SK-N-SH (cell line): Measurements from ENCODE around the gene PCDH1. TPM values are rescaled to one million over a fixed set of nuclear protein-coding genes. Genes with fewer than 3 reads are reported as not detected.

ENCODE experiments used
- CTCF ChIA-PET: fragments of 300-600, 350-600 bp; formaldehyde crosslinking; extraction: SDS; loops from one replicate; lab custom pipeline; 2021; lab: Yijun Ruan, JAX
- POLR2A ChIA-PET: fragments of 350-600 bp; sonication (Branson Sonifier 250); formaldehyde crosslinking; extraction: SDS; loops from one replicate; lab custom pipeline; 2020; ENCODE audit warnings: antibody characterized with exemption, inconsistent platforms; lab: Yijun Ruan, JAX
- DNase-seq: peaks from one replicate; pipeline ENCODE4 v3.0.0; 2012
- H2AFZ ChIP-seq: fragments of 200-600 bp; sonication (generic); 2 replicates; pipeline ENCODE4 v1.8.1; 2016; ENCODE audit warnings: antibody characterized with exemption, mild to moderate bottlenecking, low read depth
- H3F3A ChIP-seq: fragments of 200-600 bp; sonication (generic); replicated peaks from 2 replicates; pipeline ENCODE3; 2016; ENCODE audit warnings: antibody characterized with exemption, mild to moderate bottlenecking; ENCODE audit not compliant: insufficient read depth
- H3K27ac ChIP-seq, 2 experiments: fragments of 200-500 bp in 1 of 2; fragments of 200-600 bp in 1 of 2; sonication (Bioruptor generic) in 1 of 2; sonication (generic), shearing (Covaris generic) in 1 of 2; 2 replicates each; pipeline versions ENCODE4 v1.5.1 to v1.6.1; 2014 to 2016; ENCODE audit warnings: low read depth in 2 of 2, inconsistent platforms in 1 of 2, low read length in 1 of 2, mild to moderate bottlenecking in 1 of 2, mixed read lengths in 1 of 2
- H3K27me3 ChIP-seq: fragments of 200-600 bp; sonication (generic), shearing (Covaris generic); 2 replicates; pipeline ENCODE4 v1.6.1; 2016; ENCODE audit warnings: mixed run types; ENCODE audit not compliant: insufficient read depth
- H3K36me3 ChIP-seq, 2 experiments: fragments of 200-500 bp in 1 of 2; fragments of 200-600 bp in 1 of 2; sonication (Bioruptor generic) in 1 of 2; sonication (generic) in 1 of 2; replicated peaks in 1 of 2; 2 replicates each; pipeline versions ENCODE3 to v1.5.1; 2014 to 2016; ENCODE audit warnings: low read length in 1 of 2, mild to moderate bottlenecking in 1 of 2; ENCODE audit not compliant: insufficient read depth in 2 of 2, control insufficient read depth in 1 of 2
- H3K4me1 ChIP-seq, 2 experiments: fragments of 200-500 bp in 1 of 2; fragments of 200-600 bp in 1 of 2; sonication (Bioruptor generic) in 1 of 2; sonication (generic), shearing (Covaris generic) in 1 of 2; 2 replicates each; pipeline versions ENCODE4 v1.5.1 to v1.6.1; 2014 to 2016; ENCODE audit warnings: low read depth in 1 of 2, low read length in 1 of 2, mixed run types in 1 of 2; ENCODE audit not compliant: insufficient read depth in 2 of 2, control insufficient read depth in 1 of 2
- H3K4me2 ChIP-seq: fragments of 200-600 bp; sonication (generic), shearing (Covaris generic); 2 replicates; pipeline ENCODE4 v1.6.1; 2017; ENCODE audit warnings: mixed run types
- H3K4me3 ChIP-seq, 2 experiments: fragments of 200-500 bp in 1 of 2; fragments of 200-600 bp in 1 of 2; sonication (Bioruptor generic) in 1 of 2; sonication (generic), shearing (Covaris generic) in 1 of 2; 2 replicates each; pipeline versions ENCODE4 v1.5.1 to v1.8.1; 2014 to 2016; ENCODE audit warnings: low read depth in 2 of 2, inconsistent platforms in 1 of 2, low read length in 1 of 2, mild to moderate bottlenecking in 1 of 2, mixed read lengths in 1 of 2, moderate library complexity in 1 of 2
- H3K79me2 ChIP-seq: fragments of 200-600 bp; sonication (generic); 2 replicates; pipeline ENCODE4 v1.8.1; 2017; ENCODE audit warnings: mild to moderate bottlenecking; ENCODE audit not compliant: insufficient read depth
- H3K9ac ChIP-seq: fragments of 200-600 bp; sonication (generic); 2 replicates; pipeline ENCODE4 v1.6.1; 2017; ENCODE audit warnings: mixed run types
- H3K9me2 ChIP-seq: fragments of 200-600 bp; sonication (generic); 2 replicates; pipeline ENCODE4 v1.6.1; 2017; ENCODE audit warnings: mixed run types
- H3K9me3 ChIP-seq: fragments of 200-600 bp; sonication (generic); 2 replicates; pipeline ENCODE4 v1.6.1; 2017; ENCODE audit warnings: mixed run types, mild to moderate bottlenecking, moderate library complexity
- H4K20me1 ChIP-seq: fragments of 200-600 bp; sonication (generic); 2 replicates; pipeline ENCODE4 v1.6.1; 2017; ENCODE audit warnings: mild to moderate bottlenecking, mixed run types; ENCODE audit not compliant: insufficient read depth
- CTCF ChIP-seq: fragments of 200-600 bp; sonication (generic); IDR thresholded peaks from 2 replicates; pipeline ENCODE4 v1.6.1; 2017; ENCODE audit warnings: antibody characterized with exemption, mild to moderate bottlenecking, moderate library complexity
- FOSL2 ChIP-seq: IDR thresholded peaks from 2 replicates; pipeline ENCODE4 v1.4.0; 2012; ENCODE audit warnings: low read depth, mild to moderate bottlenecking, moderate library complexity, borderline replicate concordance
- FOXJ3 ChIP-seq: sonication (generic); formaldehyde crosslinking; IDR thresholded peaks from 2 replicates; pipeline ENCODE4 v1.5.1; 2020; ENCODE audit warnings: mild to moderate bottlenecking, missing genetic modification reagents
- MXI1 ChIP-seq: IDR thresholded peaks from 2 replicates; pipeline ENCODE4 v1.6.1; 2012; ENCODE audit warnings: mild to moderate bottlenecking, low read depth, low read length, improper control_type of control experiment
- PBX3 ChIP-seq: IDR thresholded peaks from 2 replicates; pipeline ENCODE4; 2012
- RCOR1 ChIP-seq: fragments of 150-350 bp; IDR thresholded peaks from 2 replicates; pipeline ENCODE4 v1.6.1; 2017; ENCODE audit warnings: antibody characterized with exemption, low read length
- REST ChIP-seq: IDR thresholded peaks from 2 replicates; pipeline ENCODE4 v1.6.1; 2012; ENCODE audit warnings: mild to moderate bottlenecking, low read depth, low read length, moderate library complexity
- SMC3 ChIP-seq: IDR thresholded peaks from 2 replicates; pipeline ENCODE4 v1.6.1; 2012; ENCODE audit warnings: low read depth, low read length, improper control_type of control experiment
- WGBS: methylation state at CpG from one replicate; pipeline ENCODE4 v1.1.6; 2017; ENCODE audit warnings: low lambda C conversion rate; 5-methylcytosine and 5-hydroxymethylcytosine counted together
- polyA plus RNA-seq, 3 experiments: library from polyadenylated mRNA; depleted of rRNA; stranded (reverse); fragments of >200 nt; gene quantifications; 2 replicates each; pipeline ENCODE4 v1.2.3, GENCODE V29; 2012

PCDH1 gene
- polyA plus RNA-seq, 1 of the 3 experiments (the other 2 are of a cell fraction), result 0.08 TPM

- TF ChIP-seq RCOR1, result peak; percentile 30; the same call in 1 of the 2 replicates
- TF ChIP-seq MXI1, result peak; percentile 69; the same call in 1 of the 2 replicates
- TF ChIP-seq REST, result no peak
- CTCF ChIA-PET, result interaction anchor here (0.9 to 14.2 kb wide), 15 partner anchors 9 to 154 kb away, joined by 3 to 162 read pairs (median 6); partner anchors contain the start of gene PCDH1
- POLR2A ChIA-PET, result interaction anchor here (0.8 to 1.5 kb wide), 3 partner anchors 10 to 37 kb away, joined by 3 to 7 read pairs (median 4); partner anchors contain the start of gene PCDH1
- 41% methylated on average over 10 of the region's 10 CpGs for WGBS
- Histone ChIP-seq H3K9ac (no peak overlapping the region), H3K79me2 (no peaks in the 10 kb centered on the region), H3K4me1 (peaks cover 8 to 64% of the 10 kb centered on the region in 2 experiments; a peak in 3 of 4 replicates), H3K27ac (peak overlapping the region in 1 of 2 experiments; percentile 80; a peak in 2 of 4 replicates), H3K36me3 (no peaks in the 10 kb centered on the region), H3K4me2 (no peak overlapping the region), H3K27me3 (peaks cover 2% of the 10 kb centered on the region; the same call in 1 of the 2 replicates), H3K4me3 (no peak overlapping the region; a peak in 1 of 4 replicates), H2AFZ (no peak overlapping the region), H4K20me1 (no peaks in the 10 kb centered on the region), H3K9me2 (no peaks in the 10 kb centered on the region), H3K9me3 (no peaks in the 10 kb centered on the region), H3F3A (peaks cover 5% of the 10 kb centered on the region)
- peak; percentile 82 for DNase-seq
Observed at GRCh38 chr5:141846031-141846430, 32.2 kb downstream of the PCDH1 start.

- H3K9me3 ChIP-seq, result no peaks in the 10 kb centered on the region
Observed at GRCh38 chr5:141845371-141845851, 32.8 kb downstream of the PCDH1 start.

More at GRCh38 chr5:141845371-141845851, 32.8 kb downstream of the PCDH1 start:
- H3K9ac ChIP-seq, result no peak overlapping the region
- H3K4me1 ChIP-seq, result peaks cover 8 to 66% of the 10 kb centered on the region in 2 experiments; a peak in 3 of 4 replicates
- no peaks in the 10 kb centered on the region for H4K20me1 ChIP-seq
- H3K27me3 ChIP-seq, result peaks cover 5% of the 10 kb centered on the region; the same call in 1 of the 2 replicates
- no peaks in the 10 kb centered on the region for H3K36me3 ChIP-seq
- no peak overlapping the region for H3K4me2 ChIP-seq
- H3F3A ChIP-seq, result peaks cover 5% of the 10 kb centered on the region
- H2AFZ ChIP-seq, result no peak overlapping the region
- ChIA-PET POLR2A (interaction anchor here (0.8 to 1.5 kb wide), 4 partner anchors 9 to 38 kb away, joined by 3 to 7 read pairs (median 4); partner anchors contain the start of gene PCDH1), CTCF (interaction anchor here (0.9 to 14.2 kb wide), 14 partner anchors 10 to 153 kb away, joined by 3 to 162 read pairs (median 6); partner anchors contain the start of gene PCDH1)
- DNase-seq, result peak; percentile 52
- no peaks in the 10 kb centered on the region for H3K79me2 ChIP-seq
- no peak overlapping the region for H3K4me3 ChIP-seq
- H3K9me2 ChIP-seq, result no peaks in the 10 kb centered on the region
- no peak; the same call in 1 of the 2 replicates for TF ChIP-seq SMC3
- no peak for TF ChIP-seq RCOR1
- TF ChIP-seq PBX3, result no peak
- TF ChIP-seq REST, result no peak
- TF ChIP-seq FOXJ3 (CRISPR knock-in tag), result no peak
- no peak for TF ChIP-seq CTCF
- TF ChIP-seq FOSL2, result no peak
- WGBS, result 58% methylated on average over 6 of the region's 7 CpGs
- H3K27ac ChIP-seq, result peak overlapping the region in 1 of 2 experiments; percentile 80; a peak in 1 of 4 replicates
